WI38 (cell line): ENCODE results near the gene DND1.
A peak's percentile ranks its signal among the peaks of the same experiment; 100 is the strongest.

Experiments used
- H3K4me3 ChIP-seq: 2 replicates; pipeline ENCODE4 v1.5.1; 2011; ENCODE audit warnings: low read depth, mild to moderate bottlenecking, control low read depth, low read length
- TF ChIP-seq, protein P1 (sequence below): IDR thresholded peaks from 2 replicates; pipeline ENCODE4 v1.5.1; 2012; ENCODE audit warnings: low read depth, mild to moderate bottlenecking, control low read depth, low read length

Gene DND1

DNA sequence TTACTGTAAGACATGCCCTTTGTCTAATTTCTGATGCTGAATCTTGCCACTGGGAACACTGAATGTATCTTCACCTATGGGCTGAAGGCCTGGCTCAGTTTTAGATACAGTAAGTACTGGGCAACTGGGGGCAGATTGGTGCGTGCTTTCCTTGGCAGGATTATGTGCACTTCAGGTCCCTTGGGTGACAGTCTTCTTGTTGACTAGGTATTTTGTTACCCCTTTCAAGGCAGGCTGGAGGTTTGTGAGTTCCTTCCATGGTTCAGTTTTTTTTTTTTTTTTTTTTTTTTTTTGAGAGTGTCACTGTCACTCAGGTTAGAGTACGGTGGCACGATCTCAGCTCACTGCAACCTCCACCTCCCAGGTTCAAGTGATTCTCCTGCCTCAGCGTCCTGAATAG is 34.4 kb upstream of the DND1 start:
- no peak overlapping the region for H3K4me3 ChIP-seq
- TF ChIP-seq, protein P1, sequence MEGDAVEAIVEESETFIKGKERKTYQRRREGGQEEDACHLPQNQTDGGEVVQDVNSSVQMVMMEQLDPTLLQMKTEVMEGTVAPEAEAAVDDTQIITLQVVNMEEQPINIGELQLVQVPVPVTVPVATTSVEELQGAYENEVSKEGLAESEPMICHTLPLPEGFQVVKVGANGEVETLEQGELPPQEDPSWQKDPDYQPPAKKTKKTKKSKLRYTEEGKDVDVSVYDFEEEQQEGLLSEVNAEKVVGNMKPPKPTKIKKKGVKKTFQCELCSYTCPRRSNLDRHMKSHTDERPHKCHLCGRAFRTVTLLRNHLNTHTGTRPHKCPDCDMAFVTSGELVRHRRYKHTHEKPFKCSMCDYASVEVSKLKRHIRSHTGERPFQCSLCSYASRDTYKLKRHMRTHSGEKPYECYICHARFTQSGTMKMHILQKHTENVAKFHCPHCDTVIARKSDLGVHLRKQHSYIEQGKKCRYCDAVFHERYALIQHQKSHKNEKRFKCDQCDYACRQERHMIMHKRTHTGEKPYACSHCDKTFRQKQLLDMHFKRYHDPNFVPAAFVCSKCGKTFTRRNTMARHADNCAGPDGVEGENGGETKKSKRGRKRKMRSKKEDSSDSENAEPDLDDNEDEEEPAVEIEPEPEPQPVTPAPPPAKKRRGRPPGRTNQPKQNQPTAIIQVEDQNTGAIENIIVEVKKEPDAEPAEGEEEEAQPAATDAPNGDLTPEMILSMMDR, result no peak

DNA sequence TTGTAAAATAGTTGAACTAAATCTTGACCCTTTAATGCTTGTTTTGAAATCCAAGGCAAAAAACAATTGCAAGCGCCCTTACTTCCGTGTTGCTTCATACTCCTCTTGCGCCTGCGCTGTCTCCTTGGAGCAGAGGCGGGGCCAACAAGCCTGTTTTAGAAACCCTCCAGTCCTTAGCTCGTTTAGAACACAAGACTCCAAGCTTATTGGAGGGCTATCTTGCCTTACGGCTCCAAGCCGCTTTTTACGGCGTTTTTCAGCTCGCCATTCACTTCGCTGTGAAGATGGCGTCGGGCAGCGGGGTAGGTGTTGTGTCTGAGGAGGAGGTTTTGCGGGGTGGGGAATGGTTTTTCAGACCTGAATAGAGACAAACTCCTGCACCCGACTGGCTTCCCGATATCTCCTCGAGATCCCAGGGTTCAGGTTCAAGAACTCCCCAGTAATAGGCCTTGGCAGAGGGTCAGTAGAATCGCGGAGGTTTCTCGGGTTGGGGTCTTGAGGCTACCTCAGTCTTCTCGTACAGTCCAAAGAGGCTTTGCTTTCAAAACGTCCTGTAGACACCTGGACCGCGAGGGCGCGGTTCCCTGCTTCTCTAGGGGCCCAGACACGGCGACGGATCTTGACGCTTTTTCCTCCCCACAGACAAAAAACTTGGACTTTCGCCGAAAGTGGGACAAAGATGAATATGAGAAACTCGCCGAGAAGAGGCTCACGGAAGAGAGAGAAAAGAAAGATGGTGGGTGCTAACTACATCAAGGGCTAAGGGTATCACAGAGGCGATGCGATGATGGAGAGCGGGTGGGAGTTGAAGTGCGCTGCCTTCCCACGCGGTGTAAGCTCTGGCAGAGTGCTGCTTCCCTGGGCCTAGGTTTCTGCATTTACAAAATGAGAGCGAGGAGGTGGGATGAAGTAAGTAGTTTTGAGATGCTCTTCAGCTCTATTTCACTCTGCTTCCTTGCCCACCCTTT is 27.1 kb upstream of the DND1 start, which contains the start of gene ZMAT2:
Gene ZMAT2, plus strand, starts transcription at position 271 of the 968 bp plus-strand sequence. Its CDS starts 14 bp downstream, at position 285.
- peak within 1 kb of the TSS; percentile 99 for H3K4me3 ChIP-seq
- TF ChIP-seq, protein P1, result no peak

DNA sequence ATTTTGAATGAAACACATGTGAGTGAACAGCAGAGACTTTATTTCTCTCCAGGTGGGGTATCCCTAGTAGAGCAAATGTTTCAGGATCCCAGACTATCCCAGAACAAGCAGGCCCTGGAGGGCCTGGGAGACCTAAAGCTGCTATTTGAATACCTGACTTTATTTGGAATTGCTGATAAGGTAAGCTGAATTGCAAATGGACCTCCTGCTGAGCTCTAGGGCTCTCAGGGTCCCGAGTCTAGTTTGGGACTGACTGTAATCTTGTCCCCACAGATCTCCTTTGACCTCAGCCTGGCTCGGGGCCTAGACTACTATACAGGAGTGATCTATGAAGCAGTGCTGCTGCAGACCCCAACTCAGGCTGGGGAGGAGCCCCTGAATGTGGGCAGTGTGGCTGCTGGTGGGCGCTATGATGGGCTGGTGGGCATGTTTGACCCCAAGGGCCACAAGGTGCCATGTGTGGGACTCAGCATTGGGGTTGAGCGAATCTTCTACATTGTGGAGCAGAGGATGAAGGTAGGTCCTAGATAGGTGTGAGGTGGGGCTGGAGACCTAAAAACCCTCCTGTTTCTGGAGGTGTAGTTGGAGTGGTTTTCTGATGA is 23.6 kb upstream of the DND1 start:
- H3K4me3 ChIP-seq, result no peak overlapping the region
- TF ChIP-seq, protein P1, result no peak

DNA sequence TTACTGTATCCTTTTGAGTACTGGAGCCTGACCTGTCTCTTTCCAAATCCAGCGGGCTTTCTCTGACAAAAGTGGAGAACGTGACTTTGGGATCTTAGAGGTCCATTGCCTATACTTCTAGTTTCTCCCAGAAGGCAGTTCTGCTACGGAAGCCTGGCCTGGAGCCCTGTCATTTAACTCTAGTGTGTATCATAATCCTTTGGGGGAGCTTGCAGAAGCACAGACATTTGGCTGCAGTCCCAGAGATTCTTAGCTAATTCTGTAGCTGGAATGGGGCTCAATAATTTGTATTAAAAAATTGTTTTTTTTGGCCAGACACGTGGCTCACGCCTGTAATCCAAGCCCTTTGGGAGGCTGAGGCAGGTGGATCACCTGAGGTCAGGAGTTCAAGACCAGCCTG is 20.9 kb upstream of the DND1 start:
- TF ChIP-seq, protein P1, result no peak
- H3K4me3 ChIP-seq, result no peak overlapping the region

DNA sequence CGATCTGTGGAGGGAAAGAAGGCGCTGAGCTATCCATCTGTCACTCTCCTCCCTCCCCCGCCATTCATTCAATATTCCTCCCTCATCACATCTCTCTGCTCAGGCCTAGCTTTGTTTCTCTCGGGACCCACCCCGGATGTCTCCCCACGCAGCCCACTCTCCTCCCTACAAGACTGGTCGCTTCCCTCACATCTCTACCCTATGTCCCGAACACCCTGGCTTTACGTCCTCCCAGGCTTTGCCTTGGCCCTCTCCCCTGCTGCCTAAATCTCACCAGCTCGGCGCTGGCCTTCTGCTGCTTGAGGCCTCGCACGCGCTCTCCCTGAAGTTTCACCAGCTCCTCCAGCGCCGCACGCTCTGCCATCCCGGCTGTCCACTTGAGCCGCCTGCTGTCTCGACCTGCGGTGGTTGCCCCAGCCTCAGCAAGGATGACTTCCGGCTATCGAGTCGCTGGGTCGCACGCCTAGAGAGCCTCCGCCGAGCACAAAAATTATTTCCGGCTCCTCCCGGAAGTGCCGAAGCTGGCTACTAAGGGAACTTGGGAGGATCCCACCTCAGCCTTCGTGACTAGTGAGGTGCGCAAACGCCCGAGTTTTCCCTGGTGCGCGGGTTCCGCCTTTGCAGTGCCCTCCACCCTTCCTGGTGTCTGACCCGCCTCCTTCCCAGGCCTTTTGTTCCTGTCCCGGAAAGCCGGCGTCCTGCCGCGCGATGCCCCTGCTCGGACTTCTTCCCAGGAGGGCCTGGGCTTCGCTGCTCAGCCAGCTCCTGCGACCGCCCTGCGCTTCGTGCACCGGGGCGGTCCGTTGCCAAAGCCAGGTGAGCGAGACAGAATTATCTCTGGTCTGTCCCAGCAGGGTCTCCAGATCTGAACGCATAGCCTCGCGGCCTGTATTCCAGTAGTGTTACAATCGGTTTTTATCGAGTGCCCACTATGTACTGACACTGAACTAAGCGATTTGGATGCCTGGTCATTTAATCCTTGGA is 17.9 kb upstream of the DND1 start, which contains the start of the genes HARS1 and HARS2:
Gene HARS1, minus strand, starts transcription at position 430 of the 984 bp plus-strand sequence. Its CDS starts 66 bp downstream, at position 364.
Gene HARS2, plus strand, starts transcription at position 515 of the 984 bp plus-strand sequence. Its CDS starts 194 bp downstream, at position 709.
- peak within 1 kb of the TSS; percentile 95 for H3K4me3 ChIP-seq
- TF ChIP-seq, protein P1, result no peak

DNA sequence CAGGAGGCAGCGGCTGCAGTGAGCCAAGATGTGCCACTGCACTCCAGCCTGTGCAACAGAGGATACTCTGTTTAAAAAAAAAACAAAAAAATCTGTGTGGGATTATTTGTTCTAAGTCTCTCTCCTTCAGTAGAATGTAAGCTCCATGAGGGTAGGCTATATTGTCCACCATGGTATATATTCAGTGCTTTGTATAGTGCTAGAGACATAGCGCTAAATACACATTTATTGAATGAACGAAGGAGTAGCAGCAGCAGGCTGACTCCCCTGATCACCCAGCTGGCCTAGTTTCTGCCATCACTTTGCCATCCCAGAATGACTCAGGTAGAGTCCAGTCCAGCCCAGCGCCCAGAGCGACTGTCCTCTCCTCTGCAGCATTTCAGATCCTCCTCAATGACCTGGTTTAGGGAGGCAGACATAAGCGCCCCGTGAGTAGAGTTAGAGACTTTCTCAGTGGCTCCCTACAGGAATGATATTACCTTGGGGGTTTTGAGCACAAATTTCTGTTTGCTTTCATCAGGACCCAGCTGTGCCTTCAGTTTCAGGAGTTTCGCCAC is 17.1 kb upstream of the DND1 start:
- TF ChIP-seq, protein P1, result no peak
- peak overlapping the region; percentile 95 for H3K4me3 ChIP-seq
